HTR-8/SVneo (cell line): ENCODE results near the gene MRPL34.
A peak's percentile ranks its signal among the peaks of the same experiment; 100 is the strongest.

Experiments
- DNase-seq: peaks from one replicate; pipeline ENCODE4 v3.0.0; 2011; ENCODE audit warnings: low spot score, mixed read lengths; ENCODE audit not compliant: insufficient read length
- FAIRE-seq: peaks from 2 replicates; lab custom pipeline; 2011; peaks lifted over from hg19 to GRCh38; lab: Jason Lieb, UNC

Gene MRPL34

DNA sequence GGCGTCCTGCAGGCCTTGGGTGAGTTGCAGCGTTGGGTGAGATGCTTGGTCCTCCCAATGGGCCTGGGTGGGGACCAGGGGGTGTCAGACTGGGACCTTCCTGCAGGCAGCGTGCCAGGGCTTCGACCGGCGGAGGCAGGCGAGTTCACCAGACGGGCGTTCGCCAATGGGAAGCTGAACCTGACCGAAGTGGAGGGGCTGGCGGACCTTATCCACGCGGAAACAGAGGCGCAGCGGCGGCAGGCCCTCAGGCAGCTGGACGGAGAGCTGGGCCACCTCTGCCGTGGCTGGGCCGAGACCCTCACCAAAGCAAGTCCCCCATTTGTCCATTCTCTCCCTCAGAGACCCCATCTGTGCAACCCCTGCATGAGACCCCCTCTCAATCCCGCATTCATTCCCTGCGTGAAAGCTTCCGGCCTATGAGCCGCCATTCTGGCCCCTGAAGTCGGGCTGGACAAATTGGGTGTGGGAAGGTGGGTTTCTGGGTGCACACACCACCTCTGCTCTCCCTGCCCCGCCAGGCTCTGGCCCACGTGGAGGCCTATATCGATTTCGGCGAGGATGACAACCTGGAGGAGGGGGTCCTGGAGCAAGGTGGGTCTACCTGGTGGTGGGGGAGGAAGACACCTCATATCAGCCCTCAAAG, 32.9 kb downstream of the MRPL34 start:
- DNase-seq (no peak), FAIRE-seq (no peak)

DNA sequence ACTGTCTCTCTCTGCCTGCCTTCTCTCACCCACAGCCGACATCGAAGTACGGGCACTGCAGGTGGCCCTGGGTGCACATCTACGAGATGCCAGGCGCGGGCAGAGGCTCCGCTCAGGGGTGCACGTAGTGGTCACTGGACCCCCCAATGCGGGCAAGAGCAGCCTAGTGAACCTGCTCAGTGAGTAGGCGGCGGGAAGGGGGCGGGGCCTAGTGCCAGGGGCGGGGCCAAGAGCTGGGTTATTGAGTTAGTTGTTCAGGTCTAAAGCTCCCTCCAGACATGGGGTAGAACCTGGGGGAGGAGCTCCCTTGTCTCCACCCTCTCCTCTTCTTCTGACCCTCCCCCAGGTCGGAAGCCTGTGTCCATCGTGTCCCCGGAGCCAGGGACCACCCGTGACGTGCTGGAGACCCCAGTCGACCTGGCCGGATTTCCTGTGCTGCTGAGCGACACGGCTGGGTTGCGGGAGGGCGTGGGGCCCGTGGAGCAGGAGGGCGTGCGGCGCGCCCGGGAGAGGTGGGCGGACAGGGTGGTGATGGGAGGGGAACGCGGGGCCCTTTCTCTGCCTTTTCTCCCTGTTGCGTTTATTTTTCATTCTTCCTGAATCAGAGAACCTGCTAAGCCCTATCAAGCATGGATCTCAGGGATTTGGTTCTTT, 33.5 kb downstream of the MRPL34 start:
- FAIRE-seq (no peak), DNase-seq (no peak)

DNA sequence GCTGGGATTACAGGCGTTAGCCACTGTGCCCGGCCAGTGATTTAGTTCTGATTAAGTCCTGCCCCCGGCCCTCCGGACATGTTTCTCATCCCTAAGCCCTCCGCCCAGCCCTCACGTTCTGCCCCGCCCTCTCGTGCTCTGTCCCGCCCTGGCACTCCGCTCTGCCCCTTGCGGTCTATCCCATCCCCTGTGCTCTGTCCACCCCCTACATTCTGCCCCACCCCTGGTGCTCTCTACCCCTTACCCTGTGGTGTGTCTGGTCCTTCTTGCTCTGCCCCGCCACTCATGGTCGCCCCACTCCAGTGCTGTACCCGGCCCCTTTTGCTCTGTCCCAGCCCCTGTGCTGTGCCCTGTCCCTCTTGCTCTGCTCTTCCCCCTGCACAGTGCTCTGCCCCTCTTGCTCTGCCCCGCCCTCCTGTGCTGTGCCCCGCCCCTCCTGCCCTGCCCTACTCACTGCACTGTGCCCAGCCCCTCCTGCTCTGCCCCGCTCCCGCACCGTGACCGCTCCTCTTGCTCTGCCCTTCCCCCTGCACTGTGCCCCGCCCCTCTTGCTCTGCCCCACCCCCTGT, 34.7 kb downstream of the MRPL34 start:
- DNase-seq (no peak), FAIRE-seq (no peak)

DNA sequence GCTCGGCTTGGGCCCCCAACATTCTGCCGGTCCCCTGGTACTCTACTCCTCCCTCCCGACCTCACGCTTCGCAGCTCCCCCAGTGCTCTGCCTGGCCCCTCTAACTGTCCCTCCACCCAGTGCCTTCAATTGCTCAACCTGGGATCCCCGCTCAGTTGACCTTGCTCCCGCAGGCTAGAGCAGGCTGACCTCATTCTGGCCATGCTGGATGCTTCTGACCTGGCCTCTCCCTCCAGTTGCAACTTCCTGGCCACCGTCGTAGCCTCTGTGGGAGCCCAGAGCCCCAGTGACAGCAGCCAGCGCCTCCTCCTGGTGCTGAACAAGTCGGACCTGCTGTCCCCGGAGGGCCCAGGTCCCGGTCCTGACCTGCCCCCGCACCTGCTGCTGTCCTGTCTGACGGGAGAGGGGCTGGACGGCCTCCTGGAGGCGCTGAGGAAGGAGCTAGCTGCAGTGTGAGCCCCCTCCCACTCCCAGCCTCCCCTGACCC, 35.2 kb downstream of the MRPL34 start:
- DNase-seq = no peak
- no peak for FAIRE-seq

GRCh38 chr19:17341386-17341785, 35.7 kb downstream of the MRPL34 start:
- DNase-seq (no peak), FAIRE-seq (no peak)

DNA sequence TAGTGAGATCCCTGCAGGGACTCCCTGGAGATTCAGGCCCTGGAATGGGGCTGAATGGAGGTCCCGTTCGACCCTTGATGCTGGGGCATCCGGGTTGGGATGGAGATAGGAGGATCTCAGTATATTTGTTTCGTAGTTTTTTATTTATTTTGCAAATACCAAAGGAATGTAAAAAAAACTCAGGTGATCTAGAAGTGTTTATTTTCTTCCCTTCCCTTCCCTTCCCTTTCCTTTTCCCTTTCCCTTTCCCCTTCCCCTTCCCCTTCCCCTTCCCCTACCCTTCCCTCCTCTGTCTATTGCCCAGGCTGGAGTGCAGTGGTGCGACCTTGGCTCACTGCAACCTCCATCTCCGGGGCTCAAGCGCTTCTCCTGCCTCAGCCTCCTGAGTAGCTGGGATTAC, 36.2 kb downstream of the MRPL34 start:
- FAIRE-seq (no peak), DNase-seq (no peak)

DNA sequence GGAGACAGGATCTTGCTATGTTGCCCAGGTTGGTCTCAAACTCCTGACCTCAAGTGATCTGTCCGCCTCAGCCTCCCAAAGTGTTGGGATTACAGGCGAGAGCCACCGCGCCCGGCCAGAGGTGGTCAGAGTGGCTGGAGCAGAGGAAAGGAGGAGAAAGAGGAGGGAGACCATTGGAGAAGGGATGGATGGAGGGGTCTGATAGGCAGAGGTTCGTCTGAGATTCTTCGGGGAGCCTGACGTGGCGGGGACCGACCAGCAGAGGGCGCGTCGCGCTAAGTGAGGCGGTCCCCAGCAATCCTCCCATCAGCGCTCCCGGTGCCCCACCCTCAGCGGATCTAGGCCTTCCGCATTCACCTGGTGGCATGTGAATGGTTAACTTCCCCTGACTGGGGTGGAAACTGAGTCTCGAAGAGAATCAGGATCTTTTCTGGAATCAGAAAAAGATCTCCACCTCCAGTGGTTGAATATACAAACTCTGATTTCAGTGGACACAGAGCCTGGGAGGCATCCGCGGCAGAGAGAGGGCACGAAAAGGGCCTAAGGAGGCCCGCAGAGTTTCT, 40.5 kb downstream of the MRPL34 start:
- DNase-seq = peak; percentile 88
- FAIRE-seq = peak; percentile 82

DNA sequence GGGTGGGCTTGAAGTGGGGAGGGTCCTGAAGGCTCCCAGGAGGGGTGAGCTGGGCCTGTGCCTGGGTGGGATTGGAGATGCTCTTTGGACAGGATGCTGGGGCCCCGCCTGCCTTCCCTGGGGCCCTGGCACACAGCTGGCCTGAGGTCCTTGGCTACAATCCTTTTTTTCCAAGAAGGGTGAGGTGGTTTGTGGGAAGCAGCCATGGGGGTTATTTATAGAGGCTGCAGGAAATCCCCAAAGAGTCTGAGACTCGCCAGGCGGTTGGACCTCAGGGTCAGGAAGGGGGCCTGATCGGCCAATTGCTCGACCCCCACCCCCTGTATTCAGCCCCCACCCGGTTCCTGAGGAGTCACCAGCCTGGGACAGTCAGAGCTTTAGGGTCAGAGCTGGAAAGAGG, 41.7 kb downstream of the MRPL34 start:
- FAIRE-seq (no peak), DNase-seq (no peak)

DNA sequence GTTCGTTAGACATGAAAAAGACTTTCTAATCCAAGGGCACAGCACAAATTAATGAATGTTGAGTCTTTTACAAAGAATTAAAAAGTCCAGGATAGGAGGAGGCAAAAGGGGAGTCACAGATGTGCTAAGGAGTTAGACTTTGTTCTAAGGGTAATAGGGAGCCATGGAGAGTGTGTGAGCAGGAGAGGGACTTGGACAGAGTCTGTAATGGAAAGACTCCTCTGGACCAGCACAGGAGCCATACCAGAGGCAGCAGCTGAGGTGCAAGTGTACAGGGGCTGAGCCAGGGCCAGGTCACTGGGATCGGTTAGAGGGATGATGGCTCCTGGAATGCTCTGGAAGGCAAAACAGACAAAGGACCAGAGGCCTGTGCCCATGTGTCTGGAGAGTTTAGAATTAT, 42.2 kb downstream of the MRPL34 start:
- no peak for FAIRE-seq

DNA sequence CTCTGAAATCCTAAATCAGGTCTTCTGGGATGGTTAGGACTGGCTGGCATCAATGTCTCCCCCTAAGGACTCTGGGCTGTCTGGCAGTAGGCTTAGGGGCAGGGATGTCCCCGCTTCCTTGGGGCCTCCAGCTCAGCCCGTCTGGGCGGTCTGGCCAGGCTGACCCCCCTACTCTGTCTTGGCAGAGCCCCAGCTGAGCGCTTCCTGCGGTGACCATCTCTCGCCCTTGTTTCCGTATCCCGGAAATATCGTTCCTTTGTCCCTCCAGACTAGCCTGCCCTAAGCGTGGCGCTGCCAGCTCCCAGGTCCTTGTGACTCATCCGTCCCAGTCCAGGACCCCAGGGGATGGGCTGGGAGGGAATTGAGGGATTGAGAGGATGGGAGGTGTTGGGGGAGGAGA, 43.0 kb downstream of the MRPL34 start:
- FAIRE-seq (no peak), DNase-seq (peak; percentile 93)

More for the DNA sequence above, 42.2 kb downstream of the MRPL34 start:
- no peak for DNase-seq

DNA sequence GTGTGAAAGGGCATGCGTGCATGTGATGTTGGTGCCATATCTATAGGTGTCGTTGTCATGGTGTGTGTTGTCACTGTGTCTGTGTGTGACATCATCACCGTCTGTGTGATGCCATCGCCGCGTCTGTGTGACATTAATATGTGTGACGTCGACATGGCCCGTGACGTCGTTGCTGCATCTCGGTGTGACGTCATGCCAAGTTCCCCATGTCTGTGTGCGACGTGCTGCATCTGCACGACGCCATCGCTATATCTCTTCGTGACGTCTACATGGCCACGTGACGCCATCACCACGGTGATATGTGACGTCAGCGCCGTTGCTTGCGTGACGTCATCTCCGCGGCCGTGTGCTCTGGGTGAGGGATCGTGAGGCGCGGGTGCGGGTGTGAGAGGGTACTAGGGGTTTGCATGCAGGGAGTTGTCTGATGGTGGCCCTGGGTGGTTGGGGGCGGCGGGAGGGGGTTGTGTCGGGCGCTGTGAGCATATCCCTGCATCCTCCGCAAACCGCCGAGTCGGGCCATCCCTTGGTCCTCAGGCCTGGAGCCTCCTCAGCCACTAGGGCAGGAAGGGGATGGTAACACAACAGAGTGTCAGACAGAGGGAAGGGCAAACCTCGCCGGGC, 46.3 kb downstream of the MRPL34 start:
- DNase-seq (no peak), FAIRE-seq (peak; percentile 86)

- FAIRE-seq = no peak
- no peak for DNase-seq
Measured at GRCh38 chr19:17352608-17353280, 47.1 kb downstream of the MRPL34 start.

GRCh38 chr19:17353386-17353785, 47.7 kb downstream of the MRPL34 start:
- DNase-seq = no peak
- FAIRE-seq = no peak
